Activated naive CD8-positive, alpha-beta T cell treated with anti-CD3 and anti-CD28 coated beads for 36 hours (primary cell): Measurements from ENCODE around the gene SH3BGRL2. TPM values are rescaled to one million over a fixed set of nuclear protein-coding genes. Genes with fewer than 3 reads are reported as not detected.

ENCODE experiments used
- DNase-seq: peaks from one replicate; pipeline ENCODE4 v3.0.0; 2021
- H3K27ac Mint-ChIP-seq: one replicate; pipeline ENCODE4 v1.8.0; 2022; ENCODE audit warnings: mild to moderate bottlenecking, moderate library complexity, mixed read lengths
- H3K27me3 Mint-ChIP-seq: one replicate; pipeline ENCODE4 v1.8.0; 2022; ENCODE audit warnings: mild to moderate bottlenecking, mixed read lengths
- H3K36me3 Mint-ChIP-seq: one replicate; pipeline ENCODE4 v1.8.0; 2021; ENCODE audit warnings: mild to moderate bottlenecking, mixed read lengths
- H3K4me1 Mint-ChIP-seq: one replicate; pipeline ENCODE4 v1.8.0; 2021; ENCODE audit warnings: mixed read lengths
- H3K4me3 Mint-ChIP-seq: one replicate; pipeline ENCODE4 v1.8.0; 2022; ENCODE audit warnings: mild to moderate bottlenecking, moderate library complexity, mixed read lengths
- H3K9me3 Mint-ChIP-seq: one replicate; pipeline ENCODE4 v1.8.0; 2022; ENCODE audit warnings: mixed read lengths
- total RNA-seq, 2 experiments: library from RNA; stranded (reverse); gene quantifications; one replicate each; pipeline ENCODE4 v1.2.3, GENCODE V29; 2021

SH3BGRL2 gene
- total RNA-seq, 2 experiments from 2014 or later: 5.1 to 5.2 TPM

DNA sequence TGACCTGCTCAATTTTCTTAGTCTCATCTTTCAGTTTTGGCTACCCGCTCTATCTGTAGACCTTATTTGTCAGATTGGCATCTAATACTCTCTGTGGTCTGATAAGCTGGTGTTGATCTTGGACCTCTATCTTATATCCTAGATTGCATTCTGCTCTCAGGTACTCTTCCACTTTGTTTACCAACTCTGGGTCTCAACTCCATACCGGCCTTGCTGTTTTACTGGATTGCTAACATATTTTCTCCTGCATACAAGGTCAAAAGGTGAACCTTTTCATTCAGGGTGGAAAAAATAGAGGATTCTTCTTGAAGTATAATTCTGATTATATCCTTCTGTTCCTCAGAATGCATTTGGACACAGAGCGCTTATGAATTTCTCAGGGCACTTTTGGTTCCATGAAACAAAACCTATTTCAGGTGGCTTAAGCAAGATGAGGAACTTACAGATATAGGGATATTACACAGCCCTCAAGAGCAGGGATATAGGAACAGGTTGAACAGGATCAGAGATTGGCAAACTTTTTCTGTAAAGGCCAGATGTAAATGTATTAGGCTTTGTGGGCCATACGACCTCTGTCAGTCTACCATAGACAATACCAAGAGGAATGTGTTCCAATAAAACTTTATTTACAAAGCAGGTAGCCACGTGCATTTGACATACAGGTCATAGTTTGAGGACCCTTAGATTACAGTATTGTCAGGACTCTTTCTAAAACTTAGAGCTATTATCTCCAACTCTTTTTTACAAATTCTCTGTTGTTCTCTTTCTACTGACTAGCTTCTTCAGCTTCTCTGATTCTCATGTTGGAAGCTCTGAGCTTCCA lies 2.5 kb upstream of the SH3BGRL2 start:
- H3K36me3 Mint-ChIP-seq: no peaks in the 10 kb centered on the region
- peaks cover 33% of the 10 kb centered on the region for H3K27me3 Mint-ChIP-seq

DNA sequence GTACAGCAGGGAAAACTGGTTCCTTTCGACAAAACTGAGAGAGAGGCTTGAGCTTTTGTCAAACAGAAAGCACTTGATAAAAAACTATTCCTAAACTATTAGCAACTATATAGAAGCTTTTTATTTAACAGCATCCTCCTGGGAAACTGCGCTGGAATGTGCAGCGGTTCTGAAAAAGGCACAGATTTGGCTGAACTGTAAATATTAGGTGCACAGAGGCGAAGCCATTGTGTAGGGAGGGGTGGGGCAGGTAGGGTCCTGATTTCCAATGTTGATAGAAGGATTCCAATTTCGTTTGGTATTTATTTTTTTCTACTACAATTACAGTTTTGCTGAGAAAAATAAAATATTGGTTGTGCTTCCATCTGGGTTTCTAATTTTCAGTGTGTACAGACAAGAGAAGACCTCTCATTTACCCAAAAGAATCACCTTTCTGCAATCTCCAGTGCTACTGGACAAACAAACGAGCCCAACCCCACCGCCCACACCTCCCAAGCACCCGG lies 698 bp upstream of the SH3BGRL2 start:
- Mint-ChIP-seq H3K4me1 (peaks cover 13% of the 10 kb centered on the region), H3K4me3 (peak overlapping the region; percentile 91), H3K27ac (no peak overlapping the region), H3K27me3 (peaks cover 41% of the 10 kb centered on the region), H3K36me3 (no peaks in the 10 kb centered on the region), H3K9me3 (no peaks in the 10 kb centered on the region)
- DNase-seq: no peak

More for the DNA sequence above, 2.5 kb upstream of the SH3BGRL2 start:
- Mint-ChIP-seq H3K9me3 (no peaks in the 10 kb centered on the region), H3K4me1 (peaks cover 13% of the 10 kb centered on the region), H3K4me3 (no peak overlapping the region), H3K27ac (no peak overlapping the region)
- no peak for DNase-seq

DNA sequence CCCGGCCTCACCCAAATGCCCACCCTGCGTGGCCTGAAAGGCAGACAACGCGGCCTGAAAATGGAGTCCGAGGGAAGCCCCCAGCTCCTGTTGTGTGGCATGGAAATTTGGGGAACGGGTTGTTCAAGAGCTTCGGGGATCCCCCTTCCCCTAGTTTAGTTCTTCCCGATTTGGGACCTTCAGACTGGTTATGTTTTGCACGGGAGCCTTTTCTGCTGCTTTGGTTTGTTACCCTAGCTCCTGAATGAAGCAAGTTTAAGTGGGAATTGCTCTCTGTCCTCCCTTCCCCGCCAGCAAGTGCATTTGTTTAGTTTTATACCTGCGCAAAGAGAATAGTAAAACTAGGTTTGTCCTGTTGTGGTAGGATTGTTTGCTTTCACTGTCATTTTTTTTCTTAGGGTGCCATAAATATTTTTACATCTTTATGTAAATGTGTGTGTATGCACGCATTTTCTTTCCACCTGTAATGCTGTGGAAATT lies 604 bp downstream of the SH3BGRL2 start:
- Mint-ChIP-seq H3K27ac (no peak overlapping the region), H3K27me3 (peaks cover 47% of the 10 kb centered on the region)

DNA sequence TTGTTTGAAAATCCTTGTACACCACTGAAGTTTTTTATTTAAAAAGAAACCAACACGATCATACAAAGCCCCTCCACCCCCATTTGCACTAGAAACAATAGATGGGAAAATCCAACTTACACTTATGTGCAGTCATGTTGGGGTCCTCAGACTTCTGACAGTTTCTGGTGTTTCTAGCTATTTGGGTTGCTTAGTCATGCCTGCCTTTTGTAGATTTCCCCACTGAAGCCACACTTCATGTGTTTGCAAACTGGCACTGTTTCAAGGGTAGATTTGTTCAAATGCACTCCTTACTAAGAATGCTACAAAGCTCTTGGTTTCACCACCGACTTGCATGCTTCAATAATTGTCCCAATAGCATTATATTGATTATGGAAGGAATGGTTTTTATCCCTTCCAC lies 1.5 kb downstream of the SH3BGRL2 start:
- H3K9me3 Mint-ChIP-seq: no peaks in the 10 kb centered on the region
- DNase-seq: no peak
- H3K4me1 Mint-ChIP-seq: peaks cover 11% of the 10 kb centered on the region
- peaks cover 47% of the 10 kb centered on the region for H3K27me3 Mint-ChIP-seq
- H3K36me3 Mint-ChIP-seq: no peaks in the 10 kb centered on the region
- no peak overlapping the region for H3K4me3 Mint-ChIP-seq
- no peak overlapping the region for H3K27ac Mint-ChIP-seq

More for the DNA sequence above, 604 bp downstream of the SH3BGRL2 start:
- no peaks in the 10 kb centered on the region for H3K36me3 Mint-ChIP-seq
- no peaks in the 10 kb centered on the region for H3K9me3 Mint-ChIP-seq
- peak overlapping the region; percentile 91 for H3K4me3 Mint-ChIP-seq
- no peak for DNase-seq
- H3K4me1 Mint-ChIP-seq: peaks cover 13% of the 10 kb centered on the region

DNA sequence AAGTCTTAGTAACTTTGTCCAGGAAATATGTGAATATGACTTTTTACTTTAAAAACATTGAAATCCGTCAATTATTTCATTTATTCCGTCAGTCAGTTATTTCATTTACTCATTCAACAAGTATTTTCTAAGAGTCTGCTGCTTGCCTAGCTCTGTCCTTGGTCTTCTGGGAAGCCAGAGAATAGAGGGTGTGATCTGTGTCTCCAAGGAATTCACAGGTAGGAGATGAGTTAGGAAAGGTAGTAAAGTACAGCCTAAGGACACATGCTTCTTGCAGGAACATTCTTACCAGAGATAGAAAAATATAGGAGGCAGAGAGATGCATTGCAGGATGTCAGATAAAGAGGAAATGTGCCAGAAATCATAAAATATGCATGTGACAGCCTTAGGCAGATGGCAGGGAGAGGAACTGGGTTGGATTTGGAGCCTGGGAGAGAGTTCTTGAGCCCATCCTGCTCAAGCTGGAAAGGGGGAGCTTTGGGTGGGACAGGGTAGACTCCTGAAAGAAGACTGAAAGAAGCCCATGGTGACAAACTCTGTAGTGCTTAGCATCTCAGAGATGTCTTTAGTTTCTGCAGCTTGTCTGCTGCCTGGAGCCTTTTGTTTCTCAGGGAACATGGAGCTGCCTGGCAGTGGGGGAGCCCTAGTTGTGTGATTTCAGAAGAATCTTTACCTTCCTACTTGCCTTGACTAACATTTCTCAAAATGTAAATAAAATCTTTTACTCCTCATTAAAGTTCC lies 3.5 kb downstream of the SH3BGRL2 start:
- no peak overlapping the region for H3K27ac Mint-ChIP-seq
- H3K36me3 Mint-ChIP-seq: no peaks in the 10 kb centered on the region
- H3K27me3 Mint-ChIP-seq: peaks cover 41% of the 10 kb centered on the region
- H3K4me3 Mint-ChIP-seq: no peak overlapping the region
- peaks cover 10% of the 10 kb centered on the region for H3K4me1 Mint-ChIP-seq
- no peaks in the 10 kb centered on the region for H3K9me3 Mint-ChIP-seq
- DNase-seq: no peak

DNA sequence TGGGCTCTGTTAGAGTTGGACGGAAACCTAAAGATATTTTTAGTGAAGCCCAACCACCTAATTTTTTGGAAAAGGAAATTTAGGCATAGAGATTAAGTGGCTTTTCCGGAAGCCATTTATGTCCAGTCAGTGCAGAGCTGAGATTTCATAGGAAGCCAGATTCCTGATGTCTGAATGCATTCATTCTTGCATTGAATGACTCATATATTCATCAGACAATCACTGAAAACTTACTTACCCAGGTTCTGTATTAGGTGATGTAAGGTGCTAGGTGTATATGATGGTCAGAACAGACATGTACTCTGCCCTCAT lies 4.1 kb downstream of the SH3BGRL2 start:
- Mint-ChIP-seq H3K27ac (no peak overlapping the region), H3K27me3 (peaks cover 38% of the 10 kb centered on the region), H3K9me3 (no peaks in the 10 kb centered on the region), H3K36me3 (no peaks in the 10 kb centered on the region), H3K4me1 (peaks cover 10% of the 10 kb centered on the region), H3K4me3 (no peak overlapping the region)
- DNase-seq: no peak

DNA sequence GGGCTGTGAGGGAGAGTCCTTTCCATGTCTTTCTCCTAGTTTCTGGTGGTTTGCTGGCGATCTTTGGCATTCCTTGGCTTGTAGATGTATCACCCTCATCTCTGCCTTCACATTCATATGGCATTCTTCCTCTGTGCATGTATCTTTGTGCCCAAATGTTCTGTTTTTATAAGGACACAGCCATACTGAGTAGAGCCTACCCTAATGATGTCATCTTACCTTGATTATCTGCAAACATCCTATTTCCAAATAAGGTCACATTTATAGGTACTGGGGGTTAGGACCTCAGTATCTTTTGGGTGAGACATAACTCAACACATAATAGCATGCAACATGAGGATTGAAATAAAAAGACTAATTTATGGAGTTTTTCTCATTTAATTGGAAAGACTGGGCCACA lies 5.5 kb downstream of the SH3BGRL2 start:
- Mint-ChIP-seq H3K27ac (no peak overlapping the region), H3K36me3 (no peaks in the 10 kb centered on the region), H3K4me3 (no peak overlapping the region), H3K9me3 (no peaks in the 10 kb centered on the region), H3K27me3 (peaks cover 25% of the 10 kb centered on the region), H3K4me1 (peaks cover 9% of the 10 kb centered on the region)
- no peak for DNase-seq

DNA sequence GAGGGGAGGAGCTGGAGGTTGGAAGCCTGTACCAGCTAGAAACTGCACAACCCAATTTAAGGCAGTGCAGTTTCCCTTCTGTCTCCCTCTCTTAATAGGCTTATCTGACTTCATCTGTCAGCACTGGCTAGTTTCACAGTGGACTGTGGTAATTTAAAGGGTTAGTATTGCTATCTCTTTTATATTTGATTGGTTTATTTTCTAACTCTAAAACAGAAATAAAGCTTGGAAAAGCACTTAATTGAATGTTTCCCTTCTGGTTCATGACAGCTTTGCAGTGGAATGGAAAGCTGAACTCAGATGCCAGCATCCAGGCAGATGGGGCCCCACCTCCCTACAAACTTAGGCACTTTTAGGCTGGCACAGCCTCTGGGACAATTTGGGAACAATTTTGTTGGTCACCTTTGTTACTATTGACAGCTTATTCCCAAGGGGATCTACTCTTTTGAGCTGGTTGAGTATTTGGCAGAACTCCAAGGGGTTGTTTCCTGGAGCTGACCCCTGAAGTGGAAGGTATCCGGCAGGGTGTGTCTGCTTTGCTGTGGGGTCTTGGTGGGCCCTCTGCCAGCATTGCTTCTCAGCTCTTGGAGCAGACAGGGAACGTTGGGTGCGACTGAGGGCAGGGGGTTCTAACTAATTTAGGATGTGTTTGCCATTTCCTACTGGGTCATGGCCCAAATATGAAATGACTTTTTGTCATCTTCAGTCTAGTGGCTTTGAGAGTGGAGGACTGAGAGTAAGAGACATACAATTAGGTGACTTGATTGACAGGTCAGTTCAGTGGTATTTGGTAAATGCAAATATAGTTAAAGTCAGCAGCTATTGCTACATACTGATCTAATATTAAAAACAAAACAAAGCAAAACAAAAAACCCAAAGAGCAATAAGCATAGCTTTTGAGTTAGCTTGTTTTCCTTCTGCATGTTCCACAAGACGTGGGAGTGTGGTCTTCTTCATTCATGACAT lies 9.3 kb downstream of the SH3BGRL2 start:
- Mint-ChIP-seq H3K36me3 (no peaks in the 10 kb centered on the region), H3K4me1 (peaks cover 3% of the 10 kb centered on the region), H3K27me3 (peaks cover 5% of the 10 kb centered on the region), H3K4me3 (no peak overlapping the region), H3K27ac (no peak overlapping the region), H3K9me3 (no peaks in the 10 kb centered on the region)
- no peak for DNase-seq

DNA sequence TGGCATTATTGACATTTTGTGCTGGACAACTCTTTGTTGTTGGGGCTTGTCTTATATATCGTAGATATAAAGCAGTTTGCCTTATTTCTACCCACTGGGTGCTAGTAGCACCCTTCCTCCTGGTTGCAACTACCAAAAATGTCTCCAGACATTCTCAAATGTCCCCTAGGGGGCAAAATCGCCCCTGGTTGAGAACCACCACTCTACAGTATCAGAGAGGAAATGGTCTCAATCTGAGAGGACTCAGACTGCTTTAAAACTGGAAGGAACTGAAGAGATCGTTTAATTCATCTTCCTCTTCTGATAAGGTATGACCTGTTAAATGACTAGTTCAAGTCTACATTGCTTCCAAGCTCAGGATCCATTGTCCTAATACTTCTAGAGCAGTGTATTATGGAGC lies 14.9 kb downstream of the SH3BGRL2 start:
- peaks cover 29% of the 10 kb centered on the region for H3K4me1 Mint-ChIP-seq
- peak overlapping the region; percentile 44 for H3K27ac Mint-ChIP-seq
- H3K4me3 Mint-ChIP-seq: peak overlapping the region; percentile 49
- H3K9me3 Mint-ChIP-seq: no peaks in the 10 kb centered on the region
- H3K27me3 Mint-ChIP-seq: no peaks in the 10 kb centered on the region
- H3K36me3 Mint-ChIP-seq: peaks cover 2% of the 10 kb centered on the region
- DNase-seq: peak; percentile 33

DNA sequence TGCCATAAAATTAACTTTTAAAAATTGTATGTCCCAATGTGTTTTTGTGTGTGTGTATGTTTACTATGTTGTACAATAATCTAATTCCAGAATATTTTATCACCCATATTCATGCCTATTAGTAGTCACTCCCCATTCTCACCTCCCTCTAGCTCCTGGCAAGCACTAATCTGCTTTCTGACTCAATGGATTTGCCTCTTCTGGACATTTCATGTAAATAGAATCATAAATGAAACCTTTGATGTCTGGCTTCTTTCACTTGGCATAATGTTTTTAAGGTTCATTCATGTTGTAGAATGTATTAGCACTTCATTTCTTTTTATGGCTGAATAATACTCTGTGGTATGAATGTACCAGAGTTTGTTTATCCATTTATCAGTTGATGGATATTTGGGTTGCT lies 15.4 kb downstream of the SH3BGRL2 start:
- Mint-ChIP-seq H3K27me3 (no peaks in the 10 kb centered on the region), H3K27ac (peak overlapping the region; percentile 44), H3K9me3 (no peaks in the 10 kb centered on the region), H3K36me3 (peaks cover 2% of the 10 kb centered on the region), H3K4me1 (peaks cover 29% of the 10 kb centered on the region), H3K4me3 (peak overlapping the region; percentile 49)
- DNase-seq: no peak

DNA sequence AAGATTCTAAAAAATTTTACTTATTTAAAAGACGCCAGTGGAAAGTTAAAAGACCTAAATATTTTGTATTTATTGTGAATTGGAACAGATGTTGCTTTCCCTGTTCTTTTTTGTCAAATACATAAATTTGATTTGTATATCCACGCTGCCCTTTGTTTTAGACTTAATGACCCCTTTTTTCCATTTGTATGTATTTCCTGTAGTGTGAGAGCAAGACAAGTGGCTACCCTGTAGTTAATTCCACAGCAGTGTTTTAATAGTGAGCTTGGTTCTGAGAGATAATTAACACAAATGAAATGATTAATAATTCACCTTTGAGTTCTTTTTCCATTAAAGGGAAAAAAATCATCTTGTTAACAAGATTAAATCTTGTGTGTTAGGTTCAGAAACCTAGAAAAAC lies 16.6 kb downstream of the SH3BGRL2 start:
- no peak for DNase-seq
- peaks cover 36% of the 10 kb centered on the region for H3K4me1 Mint-ChIP-seq
- peaks cover 2% of the 10 kb centered on the region for H3K36me3 Mint-ChIP-seq
- H3K27ac Mint-ChIP-seq: peak overlapping the region; percentile 51
- no peaks in the 10 kb centered on the region for H3K27me3 Mint-ChIP-seq
- H3K9me3 Mint-ChIP-seq: no peaks in the 10 kb centered on the region
- no peak overlapping the region for H3K4me3 Mint-ChIP-seq

DNA sequence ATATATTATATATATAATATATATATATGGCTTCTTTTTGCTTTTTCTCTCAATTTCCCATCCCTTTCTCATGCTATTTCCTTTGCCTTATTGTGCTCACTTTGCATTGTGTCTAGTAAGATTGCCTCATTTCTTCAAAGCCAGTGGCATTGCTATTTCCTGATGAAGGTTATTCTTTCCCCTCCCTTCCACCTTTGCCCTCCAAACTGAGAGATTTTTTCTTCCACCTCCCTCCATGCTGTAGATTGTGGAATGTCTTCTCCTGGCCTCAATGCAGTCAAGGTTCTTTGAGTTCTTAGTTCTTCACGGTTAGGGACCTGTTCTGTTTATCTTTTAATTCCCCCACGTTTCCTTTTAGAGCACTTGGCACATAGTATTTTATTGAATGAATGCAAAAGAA lies 17.2 kb downstream of the SH3BGRL2 start:
- DNase-seq: no peak
- H3K27ac Mint-ChIP-seq: peak overlapping the region; percentile 79
- peak overlapping the region; percentile 40 for H3K4me3 Mint-ChIP-seq
- H3K36me3 Mint-ChIP-seq: peaks cover 2% of the 10 kb centered on the region
- H3K4me1 Mint-ChIP-seq: peaks cover 40% of the 10 kb centered on the region
- H3K27me3 Mint-ChIP-seq: no peaks in the 10 kb centered on the region
- no peaks in the 10 kb centered on the region for H3K9me3 Mint-ChIP-seq

DNA sequence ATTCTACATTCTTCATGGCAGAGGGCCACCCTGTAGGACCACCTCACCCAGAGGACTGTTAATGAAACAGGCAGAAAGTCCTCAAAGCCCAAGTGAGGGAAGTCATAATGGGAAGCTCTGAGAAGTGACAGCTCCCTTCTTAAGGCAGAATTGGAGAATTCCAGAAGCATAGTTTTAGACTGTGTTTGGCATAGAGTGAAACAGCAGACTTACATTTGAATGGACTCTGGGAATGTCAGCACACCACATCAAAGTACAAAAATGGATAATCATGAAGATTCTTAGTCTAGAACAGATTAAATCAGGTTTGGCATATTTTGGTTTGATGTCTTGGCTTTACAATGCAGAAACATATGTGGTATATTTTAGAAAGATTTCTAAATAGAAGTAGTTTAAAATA lies 17.9 kb downstream of the SH3BGRL2 start:
- H3K27me3 Mint-ChIP-seq: no peaks in the 10 kb centered on the region
- DNase-seq: no peak
- no peak overlapping the region for H3K4me3 Mint-ChIP-seq
- H3K36me3 Mint-ChIP-seq: peaks cover 2% of the 10 kb centered on the region
- peaks cover 44% of the 10 kb centered on the region for H3K4me1 Mint-ChIP-seq
- H3K9me3 Mint-ChIP-seq: no peaks in the 10 kb centered on the region
- H3K27ac Mint-ChIP-seq: no peak overlapping the region

DNA sequence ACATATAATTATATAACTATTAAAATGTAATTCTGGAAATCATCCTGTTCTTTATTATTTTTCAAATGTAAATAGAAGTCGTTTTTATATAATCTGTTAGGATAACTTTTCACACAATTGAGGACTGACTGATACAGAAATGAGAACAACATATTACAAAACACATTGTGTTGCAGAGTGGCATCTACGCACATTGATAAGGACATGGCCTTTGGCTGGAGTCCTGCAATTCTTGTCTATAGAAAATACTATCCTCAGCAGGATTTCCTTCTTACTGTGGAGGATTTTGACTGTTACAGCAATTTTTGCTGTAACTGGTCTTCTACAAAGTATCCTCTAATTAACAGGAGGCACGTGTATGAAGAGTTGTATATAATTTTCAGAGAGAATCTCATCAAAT lies 19.8 kb downstream of the SH3BGRL2 start:
- Mint-ChIP-seq H3K27ac (no peak overlapping the region), H3K36me3 (peaks cover 2% of the 10 kb centered on the region), H3K9me3 (no peaks in the 10 kb centered on the region), H3K4me1 (peaks cover 49% of the 10 kb centered on the region), H3K4me3 (no peak overlapping the region), H3K27me3 (no peaks in the 10 kb centered on the region)
- DNase-seq: no peak
